NCI-H510A treated with DMSO at 0.1 percent for 48 hours (cell line): ENCODE measurements around the gene ST3GAL6.

Experiments
- DNase-seq: peaks from one replicate; lab custom pipeline; 2025; lab: John Stamatoyannopoulos, UW

The ST3GAL6 gene

GRCh38 chr3:98740324-98740723 lies 22.8 kb upstream of the ST3GAL6 start:
- no peak for DNase-seq

GRCh38 chr3:98741121-98741716 lies 21.9 kb upstream of the ST3GAL6 start:
- DNase-seq: no peak

- no peak for DNase-seq
These were observed 20.1 kb upstream of the ST3GAL6 start for GRCh38 chr3:98743071-98743470.

- DNase-seq: no peak
These were observed 18.9 kb upstream of the ST3GAL6 start for GRCh38 chr3:98744283-98744682.

GRCh38 chr3:98745718-98746117 lies 17.4 kb upstream of the ST3GAL6 start:
- no peak for DNase-seq

GRCh38 chr3:98746122-98746521 lies 17.0 kb upstream of the ST3GAL6 start:
- no peak for DNase-seq

GRCh38 chr3:98746882-98747281 lies 16.3 kb upstream of the ST3GAL6 start:
- no peak for DNase-seq

- DNase-seq: no peak
These were observed 12.7 kb upstream of the ST3GAL6 start for GRCh38 chr3:98750276-98750919.

- DNase-seq: no peak
These were observed 8.7 kb upstream of the ST3GAL6 start for GRCh38 chr3:98754483-98754882.

GRCh38 chr3:98755601-98756000 lies 7.5 kb upstream of the ST3GAL6 start:
- no peak for DNase-seq

- DNase-seq: no peak
These were observed 3.5 kb upstream of the ST3GAL6 start for GRCh38 chr3:98759629-98760028.

- no peak for DNase-seq
These were observed 1.4 kb upstream of the ST3GAL6 start for GRCh38 chr3:98761643-98762229.

- DNase-seq: no peak
These were observed 779 bp downstream of the ST3GAL6 start for GRCh38 chr3:98763819-98764418.

GRCh38 chr3:98764472-98764884 lies 1.3 kb downstream of the ST3GAL6 start:
- no peak for DNase-seq

GRCh38 chr3:98765721-98766120 lies 2.6 kb downstream of the ST3GAL6 start:
- DNase-seq: no peak

GRCh38 chr3:98766924-98767323 lies 3.8 kb downstream of the ST3GAL6 start:
- DNase-seq: no peak

- no peak for DNase-seq
These were observed 5.8 kb downstream of the ST3GAL6 start for GRCh38 chr3:98768961-98769360.

- no peak for DNase-seq
These were observed 6.3 kb downstream of the ST3GAL6 start for GRCh38 chr3:98769448-98769847.

- DNase-seq: no peak
These were observed 7.3 kb downstream of the ST3GAL6 start for GRCh38 chr3:98770261-98771039.

- DNase-seq: peak; percentile 3
These were observed 8.9 kb downstream of the ST3GAL6 start for GRCh38 chr3:98772022-98772421.

GRCh38 chr3:98775459-98776139 lies 12.5 kb downstream of the ST3GAL6 start:
- no peak for DNase-seq

- DNase-seq: no peak
These were observed 13.0 kb downstream of the ST3GAL6 start for GRCh38 chr3:98776140-98776493.
